OCI-LY7 (cell line): ENCODE measurements around the gene TRMT44. TPM values are rescaled to one million over a fixed set of nuclear protein-coding genes. Genes with fewer than 3 reads are reported as not detected.

Source experiments
- BruUV-seq: library from RNA; stranded (reverse); fragments of 400-500 nt; replicated peaks from 2 replicates; lab custom pipeline; 2021; lab: Mats Ljungman, UMichigan
- CTCF ChIA-PET: fragments of 300-600 bp; sonication (Branson Sonifier 250); formaldehyde crosslinking; loops from one replicate; lab custom pipeline; 2022; ENCODE audit warnings: antibody characterized with exemption; ENCODE audit not compliant: unreplicated experiment; lab: Charles Lee
- POLR2A ChIA-PET: fragments of 300-600 bp; sonication (Branson Sonifier 250); formaldehyde crosslinking; loops from one replicate; lab custom pipeline; 2022; ENCODE audit warnings: antibody characterized with exemption; lab: Charles Lee
- DNase-seq: peaks from one replicate; pipeline ENCODE4 v3.0.0-alpha.2; 2015; ENCODE audit warnings: low spot score
- H2AFZ ChIP-seq: fragments of 200-600 bp; sonication (generic), shearing (Covaris generic); 2 replicates; pipeline ENCODE4 v1.6.1; 2014; ENCODE audit warnings: mild to moderate bottlenecking, antibody characterized with exemption, low read length, moderate library complexity
- H3K27ac ChIP-seq: fragments of 200-600 bp; sonication (generic); 2 replicates; pipeline ENCODE4 v1.5.1; 2014; ENCODE audit warnings: mixed run types, low read depth, mild to moderate bottlenecking, moderate library complexity, low read length, inconsistent platforms; ENCODE audit not compliant: poor library complexity, severe bottlenecking
- H3K36me3 ChIP-seq: fragments of 200-600 bp; sonication (generic); 2 replicates; pipeline ENCODE4 v1.6.1; 2014; ENCODE audit warnings: mild to moderate bottlenecking, antibody characterized with exemption, low read length, moderate library complexity, mixed read lengths; ENCODE audit not compliant: insufficient read depth
- H3K4me1 ChIP-seq: fragments of 200-600 bp; sonication (generic); 2 replicates; pipeline ENCODE4 v1.5.1; 2014; ENCODE audit warnings: mild to moderate bottlenecking, low read length; ENCODE audit not compliant: insufficient read depth, poor library complexity, severe bottlenecking
- H3K4me2 ChIP-seq: fragments of 200-600 bp; sonication (generic); 2 replicates; pipeline ENCODE4 v1.6.1; 2014; ENCODE audit warnings: mild to moderate bottlenecking, low read length
- H3K4me3 ChIP-seq: fragments of 200-600 bp; sonication (generic); 2 replicates; pipeline ENCODE4 v1.5.1; 2014; ENCODE audit warnings: mild to moderate bottlenecking, low read depth, low read length; ENCODE audit not compliant: poor library complexity, severe bottlenecking
- H3K79me2 ChIP-seq: fragments of 200-600 bp; sonication (generic); 2 replicates; pipeline ENCODE4 v1.6.1; 2016; ENCODE audit warnings: low read depth, mild to moderate bottlenecking, low read length, moderate library complexity, mixed read lengths; ENCODE audit not compliant: insufficient read depth
- H3K9me2 ChIP-seq: fragments of 200-600 bp; sonication (generic); 2 replicates; pipeline ENCODE4 v1.6.1; 2016; ENCODE audit warnings: mild to moderate bottlenecking, low read length, mixed read lengths; ENCODE audit not compliant: insufficient read depth
- H3K9me3 ChIP-seq: fragments of 200-600 bp; sonication (generic); 2 replicates; pipeline ENCODE4 v1.6.1; 2014; ENCODE audit warnings: mild to moderate bottlenecking, mixed run types, low read length, mixed read lengths
- H4K20me1 ChIP-seq: fragments of 200-600 bp; sonication (generic); 2 replicates; pipeline ENCODE4 v1.6.1; 2014; ENCODE audit warnings: mild to moderate bottlenecking, antibody characterized with exemption, low read length, moderate library complexity, mixed read lengths; ENCODE audit not compliant: insufficient read depth
- EZH2phosphoT487 ChIP-seq: fragments of 200-600 bp; sonication (generic); IDR thresholded peaks from 2 replicates; pipeline ENCODE4 v1.6.1; 2018; ENCODE audit warnings: low read depth, borderline replicate concordance, mild to moderate bottlenecking, mixed run types, antibody characterized with exemption, low read length, moderate library complexity, mixed read lengths
- intact Hi-C: fragments of 100-400 bp; cut with micrococcal nuclease; formaldehyde crosslinking; loops from one replicate; pipeline ENCODE4 v1.10.0; 2022; ENCODE audit not compliant: unreplicated experiment
- total RNA-seq, 2 experiments: library from RNA; depleted of rRNA in 1 of 2; stranded (reverse); fragments of >200 nt in 1 of 2; shearing (Covaris generic) in 1 of 2; gene quantifications; 2 replicates each; pipeline ENCODE4 v1.2.3, GENCODE V29; 2014 to 2022
- TF ChIP-seq, protein P1 (sequence below): fragments of 200-600 bp; sonication (generic); conservative IDR thresholded peaks from 2 replicates; pipeline ENCODE4 v1.5.1; 2014; ENCODE audit warnings: mild to moderate bottlenecking, antibody characterized with exemption, low read length, moderate library complexity, mixed read lengths

Gene TRMT44
- total RNA-seq, 2 experiments from 2014 or later = 23.0 to 28.3 TPM

DNA sequence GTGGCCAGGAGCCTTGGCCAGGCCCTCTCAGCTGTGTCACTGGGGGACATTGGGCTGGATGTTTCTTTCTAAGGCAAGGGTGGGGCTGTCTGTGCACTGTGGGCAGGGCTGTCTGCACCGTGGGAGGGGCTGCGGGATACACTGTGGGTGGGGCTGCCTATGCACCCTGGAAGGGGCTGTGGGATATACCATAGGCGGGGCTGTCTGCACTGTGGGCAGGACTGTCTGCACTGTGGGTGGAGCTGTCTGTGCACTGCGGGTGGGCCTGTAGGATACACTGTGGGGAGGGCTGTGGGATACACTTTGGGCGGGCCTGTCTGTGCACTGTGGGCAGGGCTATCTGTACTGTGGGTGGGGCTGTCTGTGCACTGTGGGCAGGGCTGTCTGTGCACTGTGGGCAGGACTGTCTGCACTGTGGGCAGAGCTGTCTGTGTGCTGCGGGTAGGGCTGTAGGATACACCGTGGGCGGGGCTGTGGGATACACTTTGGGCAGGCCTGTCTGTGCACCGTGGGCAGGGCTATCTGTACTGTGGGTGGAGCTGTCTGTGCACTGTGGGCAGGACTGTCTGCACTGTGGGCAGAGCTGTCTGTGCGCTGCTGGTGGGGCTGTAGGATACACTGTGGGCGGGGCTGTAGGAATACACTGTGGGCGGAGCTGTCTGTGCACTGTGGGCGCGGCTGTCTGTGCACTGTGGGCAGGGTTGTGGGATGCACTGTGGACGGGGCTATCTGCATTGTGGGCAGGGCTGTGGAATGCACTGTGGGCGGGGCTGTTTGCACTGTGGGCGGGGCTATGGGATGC, 31.1 kb upstream of the TRMT44 start:
- no peaks in the 10 kb centered on the region for H3K79me2 ChIP-seq
- H3K9me2 ChIP-seq = no peaks in the 10 kb centered on the region
- H3K36me3 ChIP-seq = peaks cover 13% of the 10 kb centered on the region; the same call in 1 of the 2 replicates
- no peaks in the 10 kb centered on the region for H4K20me1 ChIP-seq
- intact Hi-C loops = no loop called here
- DNase-seq = no peak
- H3K4me1 ChIP-seq = no peaks in the 10 kb centered on the region
- no peak overlapping the region for H3K4me3 ChIP-seq
- H3K9me3 ChIP-seq = no peaks in the 10 kb centered on the region
- no peak overlapping the region for H2AFZ ChIP-seq
- TF ChIP-seq, protein P1, sequence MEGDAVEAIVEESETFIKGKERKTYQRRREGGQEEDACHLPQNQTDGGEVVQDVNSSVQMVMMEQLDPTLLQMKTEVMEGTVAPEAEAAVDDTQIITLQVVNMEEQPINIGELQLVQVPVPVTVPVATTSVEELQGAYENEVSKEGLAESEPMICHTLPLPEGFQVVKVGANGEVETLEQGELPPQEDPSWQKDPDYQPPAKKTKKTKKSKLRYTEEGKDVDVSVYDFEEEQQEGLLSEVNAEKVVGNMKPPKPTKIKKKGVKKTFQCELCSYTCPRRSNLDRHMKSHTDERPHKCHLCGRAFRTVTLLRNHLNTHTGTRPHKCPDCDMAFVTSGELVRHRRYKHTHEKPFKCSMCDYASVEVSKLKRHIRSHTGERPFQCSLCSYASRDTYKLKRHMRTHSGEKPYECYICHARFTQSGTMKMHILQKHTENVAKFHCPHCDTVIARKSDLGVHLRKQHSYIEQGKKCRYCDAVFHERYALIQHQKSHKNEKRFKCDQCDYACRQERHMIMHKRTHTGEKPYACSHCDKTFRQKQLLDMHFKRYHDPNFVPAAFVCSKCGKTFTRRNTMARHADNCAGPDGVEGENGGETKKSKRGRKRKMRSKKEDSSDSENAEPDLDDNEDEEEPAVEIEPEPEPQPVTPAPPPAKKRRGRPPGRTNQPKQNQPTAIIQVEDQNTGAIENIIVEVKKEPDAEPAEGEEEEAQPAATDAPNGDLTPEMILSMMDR = no peak
- no peak for TF ChIP-seq EZH2phosphoT487
- no TSS peak for BruUV-seq
- no peak overlapping the region for H3K27ac ChIP-seq
- no peak overlapping the region for H3K4me2 ChIP-seq
- POLR2A ChIA-PET = no interaction called here
- CTCF ChIA-PET = no interaction called here

DNA sequence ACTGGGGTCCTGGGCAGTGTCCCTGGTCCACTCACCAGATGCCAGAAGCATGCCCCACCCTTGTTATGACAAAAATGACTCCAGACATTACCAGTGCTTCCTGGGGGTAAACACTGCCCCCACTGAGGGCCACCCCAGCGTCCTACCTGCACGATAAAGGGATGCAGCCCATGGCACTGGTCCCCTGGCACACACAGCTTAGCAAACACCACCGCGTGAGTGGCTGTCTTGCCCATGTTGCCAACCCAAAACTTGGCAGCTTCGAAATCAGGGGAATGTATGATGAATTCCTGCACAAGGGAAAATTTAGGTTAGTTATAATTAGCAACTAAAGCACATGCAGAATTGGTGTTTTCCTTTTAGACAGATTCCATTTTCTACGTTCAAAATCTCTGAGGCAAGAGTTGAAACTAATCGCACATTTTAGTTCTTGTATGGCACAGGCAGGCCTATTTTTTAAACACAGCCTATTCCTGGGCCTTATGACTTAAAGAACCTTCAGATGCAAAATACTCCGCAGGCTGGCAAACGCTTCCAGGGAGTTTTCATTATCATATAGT, 30.4 kb upstream of the TRMT44 start:
- CTCF ChIA-PET = no interaction called here
- no peak for TF ChIP-seq EZH2phosphoT487
- TF ChIP-seq, protein P1 = no peak
- H3K9me3 ChIP-seq = no peaks in the 10 kb centered on the region

More for the DNA sequence above, 30.4 kb upstream of the TRMT44 start:
- Histone ChIP-seq H3K27ac (no peak overlapping the region), H4K20me1 (no peaks in the 10 kb centered on the region), H3K9me2 (no peaks in the 10 kb centered on the region), H3K36me3 (peaks cover 13% of the 10 kb centered on the region; the same call in 1 of the 2 replicates), H2AFZ (no peak overlapping the region), H3K4me2 (no peak overlapping the region), H3K4me1 (no peaks in the 10 kb centered on the region), H3K4me3 (no peak overlapping the region), H3K79me2 (no peaks in the 10 kb centered on the region)
- BruUV-seq = no TSS peak
- DNase-seq = no peak
- POLR2A ChIA-PET = no interaction called here
- intact Hi-C loops = no loop called here
